Pons (tissue), 1 donor: Measurements from ENCODE around the gene CLK2.
A peak's percentile ranks its signal among the peaks of the same experiment; 100 is the strongest.
"Not testable (repeated sequence)": the region's sequence is repeated elsewhere in the genome, so short reads cannot be mapped to it uniquely, and the experiment has no call there.

Experiments
- DNase-seq: peaks from one replicate; pipeline ENCODE4 v3.0.0-alpha.2; 2016; ENCODE audit warnings: low spot score

The CLK2 gene

DNA sequence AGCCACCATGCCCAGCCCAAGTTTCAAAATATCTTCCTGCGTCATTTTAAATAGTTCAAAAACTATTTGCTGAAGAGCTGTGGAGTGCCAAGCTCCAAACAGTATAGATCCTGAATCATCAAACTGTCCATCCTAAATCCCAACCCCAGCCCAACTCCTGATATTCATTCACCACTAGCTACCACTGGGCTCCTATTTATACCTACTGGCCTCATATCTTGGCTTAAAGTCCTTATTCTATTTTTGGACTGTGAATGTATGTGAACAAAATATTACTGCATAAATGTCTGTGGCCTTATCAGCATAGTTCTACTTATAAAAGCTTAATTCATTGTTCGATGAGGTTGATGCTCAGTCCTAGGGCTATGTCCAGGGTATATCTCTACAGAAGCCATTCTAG is 5.9 kb downstream of the CLK2 start:
- no peak for DNase-seq

DNA sequence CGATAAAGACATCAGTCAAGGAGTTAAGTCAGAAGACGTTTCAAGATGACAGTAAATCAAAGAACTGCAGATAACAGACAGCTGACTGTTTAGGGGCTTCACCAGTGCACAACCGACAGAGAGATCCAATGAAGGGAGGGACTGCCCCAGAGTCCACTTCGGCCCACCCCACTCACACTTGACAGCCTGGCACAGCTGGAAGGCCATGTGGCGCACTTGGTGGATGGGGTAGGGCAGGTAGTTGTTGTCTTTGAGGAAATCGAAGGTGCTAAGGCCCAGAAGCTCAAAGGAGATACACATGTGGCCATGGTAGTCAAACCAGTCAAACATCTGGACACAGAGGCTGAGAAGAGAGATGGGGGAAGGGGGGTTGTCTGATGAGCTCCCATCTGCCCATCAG is 6.8 kb downstream of the CLK2 start:
- no peak for DNase-seq

DNA sequence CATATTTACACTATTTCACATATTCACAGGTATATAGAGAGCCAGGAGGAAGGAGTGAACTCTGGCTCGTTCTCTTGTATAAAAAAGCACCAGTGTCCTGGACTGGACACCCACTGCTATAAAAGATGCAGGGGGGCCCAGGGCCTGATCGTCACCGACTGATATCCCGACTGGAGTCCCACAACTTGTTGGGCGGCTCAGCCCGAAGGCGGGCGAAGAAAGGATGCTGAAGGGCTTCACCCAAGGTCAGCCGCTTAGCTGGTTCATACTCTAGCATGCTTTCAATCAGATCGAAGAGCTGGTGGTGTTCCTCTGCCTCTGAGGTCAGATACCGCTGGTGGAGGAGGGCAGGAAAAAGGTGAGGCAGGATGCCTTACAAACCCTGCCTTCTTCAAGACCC is 10.2 kb downstream of the CLK2 start:
- DNase-seq: no peak

DNA sequence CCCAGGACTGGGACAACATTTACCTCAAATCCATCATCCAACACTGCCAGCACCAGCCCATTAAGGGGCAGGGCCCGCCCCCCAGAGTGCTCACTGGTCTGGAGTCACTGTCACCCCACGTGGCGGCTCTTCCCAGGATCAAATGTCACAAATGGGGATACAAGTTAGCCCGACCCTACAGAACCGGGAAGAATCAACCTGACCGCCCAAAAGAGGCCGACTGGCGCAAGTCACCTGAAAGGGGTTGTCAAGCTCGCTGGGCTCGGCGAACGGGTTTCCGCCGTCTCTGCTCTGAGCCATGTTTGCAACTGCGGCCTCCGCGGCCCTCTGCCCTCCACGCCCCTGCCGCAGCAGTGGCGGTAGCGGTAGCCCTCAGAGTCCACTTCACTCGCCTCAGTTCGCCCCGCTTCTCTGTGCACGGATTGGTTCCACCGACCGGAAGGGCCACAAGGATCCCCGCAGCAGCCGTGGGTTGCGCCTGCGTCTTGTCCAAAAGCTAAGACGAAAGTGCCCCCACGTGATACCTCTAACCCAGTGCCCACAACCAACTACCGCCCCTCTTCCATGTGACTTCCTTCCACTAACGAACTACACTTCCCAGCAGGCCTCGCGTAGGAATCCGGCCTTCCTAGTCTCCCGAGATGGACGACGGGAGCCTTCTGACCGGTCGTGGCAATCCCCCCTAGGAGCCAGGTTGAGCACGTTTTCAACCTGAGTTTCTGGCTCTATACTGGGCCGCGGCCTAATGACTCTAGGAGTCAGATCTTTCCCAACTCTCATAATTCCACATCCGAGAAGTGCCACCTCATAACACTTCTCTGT is 11.2 kb downstream of the CLK2 start, which contains the start of gene SCAMP3:
Gene SCAMP3, minus strand, starts transcription at position 509 of the 822 bp plus-strand sequence. Its CDS starts 209 bp downstream, at position 300.
- DNase-seq: peak; percentile 99

DNA sequence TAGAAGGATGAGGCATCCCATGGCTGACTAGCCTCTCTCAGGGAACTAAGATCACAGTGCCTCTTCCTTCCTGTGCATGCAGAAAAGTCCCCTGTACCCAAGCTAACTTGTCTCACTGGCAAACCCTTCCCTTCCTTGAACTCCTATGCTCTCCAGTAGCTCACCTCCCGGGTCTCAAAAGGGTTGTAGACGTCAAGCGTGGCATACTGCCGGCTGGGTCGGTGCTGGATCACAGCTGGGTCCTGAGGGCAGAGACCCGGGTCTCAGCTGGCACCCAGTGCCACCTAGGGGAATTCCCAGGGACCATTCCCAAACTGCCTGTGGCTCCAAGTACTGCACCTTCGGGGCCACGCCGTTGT is 11.8 kb downstream of the CLK2 start:
- DNase-seq: no peak

DNA sequence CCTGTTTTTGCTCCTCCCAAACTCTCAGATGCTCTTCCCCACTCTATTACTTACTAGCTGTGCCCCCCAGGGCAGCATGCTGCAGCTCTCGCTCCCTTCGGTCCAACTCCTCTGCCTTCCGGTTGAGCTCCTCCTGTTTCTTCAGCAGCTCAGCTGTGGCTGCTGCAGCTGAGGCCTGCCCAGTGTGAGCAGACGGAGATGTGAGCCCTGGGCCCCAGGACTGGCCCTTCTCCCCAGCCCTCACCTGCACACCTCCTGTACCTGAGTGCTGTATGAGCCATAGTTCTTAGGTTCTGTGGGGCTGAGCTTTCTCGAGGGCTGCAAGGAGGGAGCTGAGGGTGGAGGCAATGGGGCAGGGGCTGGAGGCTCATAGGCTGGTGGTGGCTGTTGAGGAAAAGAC is 13.0 kb downstream of the CLK2 start:
- DNase-seq: no peak

DNA sequence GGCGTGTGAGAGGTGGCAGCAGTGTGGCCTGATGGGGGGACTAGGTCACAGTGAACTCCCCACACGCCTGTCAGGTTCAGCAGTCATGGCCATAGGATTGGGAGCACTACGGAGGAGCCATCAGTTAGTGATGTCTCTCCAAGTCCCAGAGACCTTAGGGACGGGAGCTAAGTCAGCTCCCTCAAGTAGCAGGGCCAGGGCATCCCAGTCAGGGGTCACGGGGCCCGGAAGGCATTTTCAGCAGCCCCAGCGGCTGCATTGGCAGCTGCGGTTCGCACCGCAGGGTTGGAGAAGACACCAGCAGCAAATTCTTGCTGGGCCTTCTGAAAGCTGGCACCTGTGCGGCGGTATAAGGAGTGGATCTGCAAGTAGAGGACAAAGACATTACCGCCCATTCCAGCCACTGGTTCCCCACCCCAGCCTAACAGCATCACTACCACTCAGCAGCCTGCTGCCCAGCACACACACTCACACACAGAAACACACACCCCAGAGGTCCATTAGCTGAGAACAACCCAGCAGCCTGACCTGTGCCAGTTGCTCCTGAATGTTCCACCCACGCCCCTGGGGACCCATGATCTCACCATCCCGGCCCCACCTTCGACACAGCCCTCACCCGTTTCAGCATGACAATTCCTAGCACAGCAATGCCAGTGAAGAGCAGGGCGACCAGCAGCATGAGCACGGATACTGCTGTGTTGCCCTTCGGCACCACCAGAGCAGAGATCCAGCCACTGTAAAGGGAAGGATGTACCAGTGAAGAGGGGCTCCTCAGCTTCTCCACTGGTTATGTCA is 17.0 kb downstream of the CLK2 start:
- DNase-seq: no peak

DNA sequence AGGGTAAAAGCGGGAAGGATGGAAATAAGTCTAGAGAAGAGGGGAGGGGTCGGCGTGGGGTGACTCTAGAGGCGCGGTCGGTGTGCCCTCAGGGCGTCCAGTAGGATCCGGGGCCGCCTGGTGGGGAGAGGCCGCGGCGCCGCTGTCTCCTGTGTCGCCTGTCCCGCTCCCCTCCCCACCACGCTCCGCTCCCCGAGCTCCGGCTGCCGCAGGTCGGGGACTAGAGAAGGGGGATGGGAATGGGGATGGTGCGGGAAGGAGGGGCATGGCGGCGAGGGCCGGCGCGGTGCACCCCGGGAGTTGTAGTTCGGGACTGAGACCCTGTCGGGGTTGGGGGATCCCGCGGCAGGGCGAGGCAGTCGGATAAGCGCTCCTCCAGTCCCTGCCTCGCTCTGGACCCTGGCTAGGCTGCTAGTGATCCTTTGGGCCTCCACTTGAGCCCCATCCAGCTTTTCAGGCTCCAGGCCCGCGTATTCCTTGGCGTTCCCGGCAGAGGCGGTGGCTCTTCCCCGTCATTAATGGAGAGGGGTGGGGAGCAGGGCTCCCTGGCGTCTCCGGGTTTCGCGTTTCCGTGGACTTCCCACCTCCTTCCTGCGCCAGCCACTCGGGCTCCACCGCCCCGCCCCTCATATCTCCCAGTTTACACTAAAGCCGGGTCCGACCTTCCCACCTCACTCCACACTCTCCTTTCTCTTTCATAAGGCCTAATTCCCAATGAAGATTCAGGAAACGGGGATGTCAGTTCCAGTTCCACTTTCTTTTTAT is 17.9 kb downstream of the CLK2 start, which contains the start of gene ENTREP3:
Gene ENTREP3, minus strand, starts transcription at position 241 of the 765 bp plus-strand sequence. CDS start 606 bp downstream, outside the sequence.
- DNase-seq: peak; percentile 81

DNA sequence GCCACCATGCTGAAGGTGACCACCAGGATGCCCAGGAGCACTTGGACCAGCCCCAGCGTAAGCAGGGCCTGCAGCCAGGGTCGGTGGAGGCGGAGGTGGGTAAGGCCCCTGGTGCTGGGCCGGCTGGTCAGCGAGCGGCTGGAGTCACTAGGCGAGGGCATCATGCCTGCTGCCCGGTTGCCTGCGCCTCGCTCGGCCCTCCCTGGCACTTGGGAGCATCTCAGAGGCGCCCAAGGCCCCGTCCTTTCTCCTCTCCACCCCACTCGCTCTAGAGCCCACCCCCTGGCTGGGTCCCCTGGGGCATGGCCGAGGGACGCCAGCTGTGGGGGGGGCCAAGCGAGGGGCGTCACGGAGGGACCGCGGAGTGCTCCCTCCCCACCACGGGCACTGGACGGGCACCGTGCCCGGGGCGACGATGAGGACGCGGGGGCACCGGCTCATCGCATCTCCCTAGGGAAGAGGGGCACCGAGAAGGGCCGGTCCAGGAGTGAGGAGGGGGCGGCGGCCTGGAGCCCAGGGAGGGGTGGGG is 18.5 kb downstream of the CLK2 start:
- no peak for DNase-seq

DNA sequence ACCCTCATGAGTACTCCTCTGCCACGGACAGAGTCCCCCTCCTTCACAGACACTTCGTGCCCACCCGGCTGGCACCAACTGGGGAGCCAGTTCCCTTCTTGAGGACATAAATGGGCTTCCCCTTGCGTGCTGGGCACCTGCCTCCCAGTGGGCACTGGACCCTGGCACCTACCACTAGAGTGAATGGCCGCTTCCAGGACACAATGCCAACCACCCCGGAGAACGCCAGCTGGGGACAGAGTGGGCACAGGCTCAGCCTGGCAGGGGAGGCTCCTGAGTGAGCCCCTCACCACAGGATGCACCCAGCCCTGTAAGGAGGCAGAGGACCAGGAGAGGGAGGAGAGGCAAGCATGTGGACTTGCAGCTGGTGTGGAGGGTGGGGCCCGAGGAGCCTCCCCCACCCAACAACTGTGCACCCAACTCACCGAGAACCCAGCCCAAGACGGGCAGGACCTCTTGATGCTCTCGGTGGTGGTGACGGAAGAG is 19.0 kb downstream of the CLK2 start:
- DNase-seq: no peak

DNA sequence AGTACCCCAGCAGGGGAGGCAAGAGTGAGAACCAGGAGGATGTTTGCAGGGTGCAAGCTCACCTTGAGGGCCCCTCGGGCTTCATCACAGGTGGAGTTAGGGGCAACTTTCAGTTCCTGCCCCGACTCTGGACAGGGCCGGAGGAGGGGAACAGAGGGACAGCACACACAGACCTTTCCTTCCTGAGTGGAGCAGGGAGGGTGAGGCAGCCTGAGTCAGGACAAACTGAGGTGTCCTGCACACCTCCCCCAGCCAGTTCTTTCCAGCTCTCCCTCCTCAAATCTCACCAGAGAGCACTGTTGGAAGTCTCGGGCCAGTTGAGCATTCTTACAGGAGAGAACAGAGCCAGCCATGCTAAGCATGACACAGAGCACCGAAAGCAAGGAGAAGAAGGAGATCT is 19.5 kb downstream of the CLK2 start:
- no peak for DNase-seq

DNA sequence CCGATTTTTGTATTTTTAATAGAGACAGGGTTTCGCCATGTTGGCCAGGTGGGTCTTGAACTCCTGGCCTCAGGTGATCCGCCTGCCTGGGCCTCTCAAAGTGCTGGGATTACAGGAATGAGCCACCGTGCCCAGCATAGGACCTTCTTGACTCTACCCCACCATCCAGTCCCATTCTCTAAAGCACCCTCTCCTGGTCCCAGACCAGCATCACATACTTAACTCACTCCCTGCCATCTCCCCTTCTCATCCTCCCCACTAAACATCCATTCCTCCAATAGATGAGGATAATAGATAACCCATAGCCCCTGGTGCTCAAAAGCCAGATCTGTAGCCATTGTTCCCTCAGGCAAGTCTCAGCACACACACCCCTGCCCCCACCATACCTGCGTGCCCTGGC is 20.1 kb downstream of the CLK2 start:
- no peak for DNase-seq

DNA sequence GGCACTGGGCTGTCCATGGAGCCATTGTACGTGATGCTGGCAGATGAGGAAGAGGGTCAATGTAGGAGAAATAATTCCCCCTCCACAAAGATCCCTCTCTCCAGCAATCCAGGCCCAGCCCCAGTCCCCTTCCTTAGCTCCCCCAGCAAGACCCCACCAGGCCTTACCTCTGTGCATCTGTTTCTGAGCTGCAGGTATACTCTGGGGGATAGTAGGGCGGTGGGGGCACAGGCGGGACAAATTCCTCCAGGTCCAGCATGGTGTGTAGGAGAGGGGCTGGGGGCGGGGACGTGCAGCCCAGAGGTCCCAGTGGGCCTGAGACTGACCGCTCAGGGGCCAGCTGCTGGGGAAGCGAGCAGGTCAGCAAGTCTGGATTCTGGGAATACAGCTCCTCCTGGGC is 21.7 kb downstream of the CLK2 start:
- DNase-seq: no peak

DNA sequence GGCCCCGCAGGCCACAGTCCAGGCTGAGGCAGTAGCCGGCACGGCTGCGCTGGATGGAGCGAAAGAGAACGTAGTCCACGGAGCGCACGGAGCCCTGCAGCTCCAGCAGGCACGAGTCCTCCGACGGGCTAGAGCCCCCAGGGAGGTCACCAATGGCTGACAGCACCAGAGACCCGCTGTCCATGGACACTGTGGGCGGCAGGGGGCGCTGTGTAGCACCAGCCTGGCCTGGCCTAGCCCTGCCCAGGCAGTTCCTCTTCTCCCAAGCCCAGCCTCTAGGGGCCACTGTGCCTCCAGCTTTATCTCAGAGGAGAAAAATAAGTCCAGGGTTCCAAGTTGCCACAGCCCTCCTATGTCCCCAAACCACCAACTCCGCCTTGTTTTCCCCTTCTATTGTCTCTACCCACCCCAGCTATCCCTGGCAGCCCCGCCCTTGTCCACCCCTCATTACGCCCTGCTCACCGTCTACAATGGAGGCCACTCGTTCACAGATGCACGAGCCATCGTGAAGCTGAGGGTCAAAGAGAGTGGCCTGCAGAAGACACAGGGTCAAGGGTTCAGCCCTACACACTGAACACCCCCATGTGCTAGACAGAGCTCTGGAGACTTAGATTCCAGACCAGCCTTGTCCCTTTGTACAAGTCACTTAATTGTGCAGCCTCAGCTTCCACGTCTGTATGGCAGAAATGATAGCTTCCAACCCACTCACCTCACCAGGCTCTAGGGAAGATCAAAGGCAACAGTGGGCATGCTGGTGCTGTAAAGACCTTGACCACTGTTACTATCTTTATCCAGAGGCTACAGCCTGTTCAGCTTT is 22.5 kb downstream of the CLK2 start:
- peak; percentile 94 for DNase-seq

DNA sequence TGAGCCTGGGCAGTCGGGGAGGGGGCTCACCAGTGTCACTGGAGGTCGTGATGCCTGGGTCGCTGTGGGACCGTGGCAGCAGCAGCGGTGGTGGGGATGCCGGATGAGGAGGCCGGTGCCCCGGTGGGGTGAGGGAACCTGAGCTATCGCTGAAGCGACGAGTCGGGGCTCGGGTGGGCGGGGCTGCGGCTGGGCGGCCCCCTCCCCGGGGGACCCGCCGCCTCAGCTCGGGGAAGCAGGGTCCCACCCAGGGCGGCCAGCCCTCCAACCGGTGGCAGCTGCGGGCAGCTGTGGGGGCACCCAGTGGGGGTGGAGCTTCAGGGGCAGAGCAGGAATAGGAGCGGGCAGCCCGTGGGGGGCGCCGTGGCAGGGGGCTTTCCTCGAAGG is 23.1 kb downstream of the CLK2 start:
- no peak for DNase-seq

DNA sequence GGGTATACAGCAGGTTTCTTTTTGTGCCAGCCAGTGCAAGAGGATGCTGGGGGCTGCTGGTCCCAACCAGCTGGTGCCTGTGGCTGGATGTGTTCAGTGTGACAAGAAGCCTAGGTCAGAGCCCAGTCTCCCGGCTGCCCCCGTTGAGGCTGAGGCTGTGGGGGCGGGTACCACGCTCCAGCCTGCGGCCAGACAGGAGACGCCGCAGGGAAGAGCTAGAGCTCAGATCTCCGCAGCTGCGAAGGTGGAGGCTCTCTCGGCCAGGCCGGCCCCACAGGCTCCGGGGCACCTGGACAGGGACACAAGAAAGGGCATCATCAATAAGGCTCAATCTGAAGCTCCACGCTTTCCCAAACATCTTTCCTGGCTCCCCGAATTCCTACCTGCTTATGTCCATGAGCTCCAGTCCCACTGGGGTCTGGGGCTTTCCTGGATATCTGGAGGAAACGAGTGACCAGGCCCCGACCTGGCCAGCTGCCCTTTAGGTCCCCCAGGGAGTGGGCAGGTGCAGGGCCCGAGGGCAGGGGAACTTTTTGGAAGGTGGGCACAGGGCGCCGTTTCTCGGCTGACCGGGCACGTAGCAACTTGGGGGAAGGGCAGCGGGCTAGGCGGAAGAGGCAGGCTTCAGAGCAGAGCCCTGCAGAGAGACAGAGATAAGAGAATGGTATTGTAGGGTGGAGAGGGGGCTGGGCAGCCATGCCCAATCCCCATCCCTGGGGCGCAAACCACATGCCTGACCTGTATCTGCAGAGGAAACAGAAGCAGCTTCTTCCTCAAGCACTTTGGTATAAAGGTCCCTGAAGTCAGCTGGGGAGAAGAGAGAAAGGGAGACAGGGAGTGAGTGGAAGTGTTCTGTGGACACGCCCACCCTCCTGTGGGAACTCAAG is 25.4 kb downstream of the CLK2 start:
- DNase-seq: no peak

DNA sequence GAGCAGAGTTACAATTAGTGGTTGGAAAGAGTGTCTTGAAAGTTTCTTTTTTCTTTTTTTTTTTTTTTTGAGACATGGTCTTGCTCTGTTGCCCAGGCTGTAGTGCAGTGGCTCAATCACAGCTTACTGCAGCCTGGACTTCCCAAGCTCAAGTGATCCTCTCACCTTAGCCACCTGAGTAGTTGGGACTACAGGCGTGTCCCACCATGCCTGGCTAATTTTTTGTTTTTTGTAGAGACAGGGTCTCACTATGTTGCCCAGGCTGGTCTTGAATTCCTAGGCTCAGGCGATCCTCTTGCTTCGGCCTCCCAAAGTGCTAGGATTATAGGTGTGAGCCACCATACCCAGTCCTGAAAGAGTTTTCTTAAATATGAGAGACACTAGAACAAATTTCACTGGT is 26.5 kb downstream of the CLK2 start:
- not testable (repeated sequence) for DNase-seq

DNA sequence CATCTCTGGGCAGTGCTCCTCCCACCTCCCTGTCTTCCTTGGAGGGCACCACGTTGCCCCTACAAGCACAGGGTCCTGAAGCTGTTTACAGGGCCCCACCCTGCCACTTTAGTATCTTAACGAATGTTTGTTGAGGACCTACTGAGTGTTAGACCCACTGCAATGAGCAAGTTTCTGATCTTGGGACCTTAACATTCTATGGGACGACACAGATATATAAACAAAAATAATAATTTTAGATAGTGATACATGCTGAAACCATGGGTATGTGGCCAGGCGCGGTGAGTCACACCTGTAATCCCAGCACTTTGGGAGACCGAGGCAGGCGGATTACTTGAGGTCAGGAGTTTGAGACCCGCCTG is 28.2 kb downstream of the CLK2 start:
- no peak for DNase-seq

DNA sequence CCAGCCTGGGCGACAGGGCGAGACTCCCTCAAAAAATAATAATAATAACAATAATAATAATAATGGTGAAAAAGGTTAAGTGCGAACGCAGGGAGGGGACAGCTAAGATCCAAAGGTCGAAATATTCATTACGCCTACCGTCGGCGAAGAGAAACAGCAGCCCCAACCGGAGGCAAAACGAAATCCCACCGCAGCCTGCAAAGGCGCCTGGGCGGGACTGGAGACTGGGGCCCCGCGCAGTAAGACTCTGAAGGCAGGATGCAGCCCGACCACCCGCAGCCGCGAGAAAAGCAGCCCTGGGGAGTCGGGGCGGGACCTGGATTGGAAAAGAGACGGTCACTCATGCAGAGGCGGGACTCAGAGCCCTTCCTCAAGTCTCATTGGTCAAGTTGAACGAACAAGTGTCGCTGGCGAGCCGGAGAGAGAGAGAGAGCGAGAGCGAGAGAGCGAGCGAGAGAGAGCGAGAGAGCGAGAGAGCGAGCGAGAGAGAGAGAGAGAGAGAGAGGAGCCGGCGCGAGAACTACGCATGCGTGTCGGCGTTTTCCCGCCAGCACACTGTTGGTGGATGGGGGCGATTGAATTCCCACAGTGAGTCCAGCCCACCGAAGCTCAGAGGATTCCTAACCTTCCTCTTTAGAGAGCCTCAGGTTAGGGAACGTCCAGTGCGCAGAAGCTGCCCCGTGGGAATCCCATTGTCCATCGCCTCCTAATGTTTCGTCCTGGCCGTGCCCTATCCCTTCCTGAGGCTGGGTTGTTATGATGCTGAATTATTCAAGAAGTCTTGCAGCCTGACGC is 28.7 kb downstream of the CLK2 start:
- DNase-seq: peak; percentile 100
